ENCODE results near the gene SPTBN1. TPM values are rescaled to one million over a fixed set of nuclear protein-coding genes. Genes with fewer than 3 reads are reported as not detected.

SPTBN1 gene
- total RNA-seq, 1 donor from 2014 or later: 224 TPM

DNA sequence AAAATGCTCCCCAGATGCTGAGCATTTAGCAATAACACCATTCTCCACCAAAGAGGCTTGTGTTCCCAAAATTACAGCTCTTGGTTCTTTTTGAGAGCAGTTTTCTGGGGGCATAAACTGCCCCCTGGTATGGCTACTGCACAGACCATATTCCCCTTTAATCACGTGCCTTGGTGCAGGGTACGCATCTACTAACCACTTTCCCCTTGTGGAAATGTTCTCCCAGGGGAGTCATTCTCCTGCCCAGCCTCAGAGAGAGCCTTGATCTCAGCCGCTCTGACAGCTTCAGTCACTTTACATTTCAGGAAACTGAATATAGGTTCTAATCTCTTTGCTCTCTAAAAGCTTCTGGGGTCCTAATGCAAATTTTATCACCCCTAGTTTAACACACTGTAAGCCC is 222.6 kb downstream of the SPTBN1 start:
- no peak for DNase-seq (ENCODE audit: low read depth)
- no peak overlapping the region for H3K4me3 ChIP-seq (ENCODE audit: low read depth, low read length)
- TF ChIP-seq, protein P1, sequence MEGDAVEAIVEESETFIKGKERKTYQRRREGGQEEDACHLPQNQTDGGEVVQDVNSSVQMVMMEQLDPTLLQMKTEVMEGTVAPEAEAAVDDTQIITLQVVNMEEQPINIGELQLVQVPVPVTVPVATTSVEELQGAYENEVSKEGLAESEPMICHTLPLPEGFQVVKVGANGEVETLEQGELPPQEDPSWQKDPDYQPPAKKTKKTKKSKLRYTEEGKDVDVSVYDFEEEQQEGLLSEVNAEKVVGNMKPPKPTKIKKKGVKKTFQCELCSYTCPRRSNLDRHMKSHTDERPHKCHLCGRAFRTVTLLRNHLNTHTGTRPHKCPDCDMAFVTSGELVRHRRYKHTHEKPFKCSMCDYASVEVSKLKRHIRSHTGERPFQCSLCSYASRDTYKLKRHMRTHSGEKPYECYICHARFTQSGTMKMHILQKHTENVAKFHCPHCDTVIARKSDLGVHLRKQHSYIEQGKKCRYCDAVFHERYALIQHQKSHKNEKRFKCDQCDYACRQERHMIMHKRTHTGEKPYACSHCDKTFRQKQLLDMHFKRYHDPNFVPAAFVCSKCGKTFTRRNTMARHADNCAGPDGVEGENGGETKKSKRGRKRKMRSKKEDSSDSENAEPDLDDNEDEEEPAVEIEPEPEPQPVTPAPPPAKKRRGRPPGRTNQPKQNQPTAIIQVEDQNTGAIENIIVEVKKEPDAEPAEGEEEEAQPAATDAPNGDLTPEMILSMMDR (conservative IDR thresholded peaks at IDR 0.05; ENCODE audit: low read depth, low read length): no peak

DNA sequence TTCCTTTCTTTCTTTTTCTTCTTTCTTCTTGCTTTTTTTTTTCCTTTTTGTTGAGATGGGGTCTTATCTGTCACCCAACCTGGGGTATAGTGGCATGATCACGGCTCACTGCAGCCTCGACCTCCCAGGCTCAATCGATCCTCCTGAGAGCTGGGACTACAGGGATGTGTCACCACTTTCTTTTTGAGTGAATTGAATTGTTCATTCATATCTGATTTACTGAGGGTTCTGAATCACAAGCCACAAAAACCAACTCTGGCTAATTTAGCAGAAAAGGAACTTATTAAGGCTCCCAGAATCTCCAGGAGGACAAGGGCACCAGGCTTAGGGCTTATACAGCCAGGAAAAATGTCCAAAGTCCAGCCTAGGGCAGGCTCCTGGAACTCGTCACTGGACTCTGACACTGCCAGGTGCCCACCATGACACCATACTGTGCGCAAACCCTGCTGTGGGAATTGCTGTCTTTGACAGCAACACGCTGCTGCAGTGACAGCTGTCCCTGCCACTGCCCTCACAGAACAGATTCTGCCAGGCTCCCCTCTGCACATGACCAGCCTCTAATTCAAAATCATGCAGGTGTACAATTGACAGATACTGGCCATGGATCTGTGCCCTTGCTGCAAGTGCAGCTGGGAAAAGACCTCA is 224.4 kb downstream of the SPTBN1 start:
- DNase-seq (ENCODE audit: low read depth): no peak
- TF ChIP-seq, protein P1 (conservative IDR thresholded peaks at IDR 0.05; ENCODE audit: low read depth, low read length): no peak
- H3K4me3 ChIP-seq (ENCODE audit: low read depth, low read length): no peak overlapping the region

DNA sequence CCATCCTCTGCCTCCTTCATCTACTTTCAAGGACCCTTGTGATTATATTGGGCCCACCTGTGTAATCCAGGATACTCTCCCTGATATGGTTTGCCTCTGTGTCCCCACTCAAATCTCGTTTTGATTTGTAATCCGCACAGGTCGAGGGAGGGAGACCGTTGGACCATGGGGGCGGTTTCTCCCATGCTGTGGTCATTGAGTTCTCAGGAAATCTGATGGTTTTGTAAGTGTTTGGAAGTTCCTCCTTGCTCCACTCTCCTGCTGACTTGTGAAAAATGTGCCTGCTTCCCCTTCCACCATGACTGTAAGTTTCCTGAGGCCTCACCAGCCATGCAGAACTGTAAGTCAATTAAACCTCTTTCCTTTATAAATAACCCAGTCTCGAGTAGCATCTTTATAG is 225.3 kb downstream of the SPTBN1 start:
- H3K4me3 ChIP-seq (ENCODE audit: low read depth, low read length): no peak overlapping the region
- TF ChIP-seq, protein P1 (conservative IDR thresholded peaks at IDR 0.05; ENCODE audit: low read depth, low read length): no peak
- DNase-seq (ENCODE audit: low read depth): no peak

DNA sequence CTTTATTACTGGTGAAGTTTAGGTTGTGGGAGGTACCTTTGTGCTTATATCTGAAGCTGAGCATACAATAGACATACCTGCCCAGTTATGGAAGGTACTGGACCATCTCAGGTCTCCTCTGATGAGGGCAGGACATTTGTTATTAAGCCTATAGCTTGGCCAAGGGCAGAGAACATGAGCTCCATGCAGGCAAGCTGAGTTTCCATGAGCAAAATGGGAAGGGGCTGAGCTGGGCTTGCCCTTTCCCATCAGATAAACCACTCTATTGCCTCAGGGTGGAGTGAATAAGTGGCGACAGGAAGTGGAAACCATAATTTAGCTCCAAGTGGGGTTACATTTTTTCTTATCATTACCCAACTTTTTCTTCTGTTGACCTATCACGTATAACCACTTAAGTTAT is 227.5 kb downstream of the SPTBN1 start:
- no peak for DNase-seq (ENCODE audit: low read depth)
- TF ChIP-seq, protein P1 (conservative IDR thresholded peaks at IDR 0.05; ENCODE audit: low read depth, low read length): no peak
- no peak overlapping the region for H3K4me3 ChIP-seq (ENCODE audit: low read depth, low read length)

DNA sequence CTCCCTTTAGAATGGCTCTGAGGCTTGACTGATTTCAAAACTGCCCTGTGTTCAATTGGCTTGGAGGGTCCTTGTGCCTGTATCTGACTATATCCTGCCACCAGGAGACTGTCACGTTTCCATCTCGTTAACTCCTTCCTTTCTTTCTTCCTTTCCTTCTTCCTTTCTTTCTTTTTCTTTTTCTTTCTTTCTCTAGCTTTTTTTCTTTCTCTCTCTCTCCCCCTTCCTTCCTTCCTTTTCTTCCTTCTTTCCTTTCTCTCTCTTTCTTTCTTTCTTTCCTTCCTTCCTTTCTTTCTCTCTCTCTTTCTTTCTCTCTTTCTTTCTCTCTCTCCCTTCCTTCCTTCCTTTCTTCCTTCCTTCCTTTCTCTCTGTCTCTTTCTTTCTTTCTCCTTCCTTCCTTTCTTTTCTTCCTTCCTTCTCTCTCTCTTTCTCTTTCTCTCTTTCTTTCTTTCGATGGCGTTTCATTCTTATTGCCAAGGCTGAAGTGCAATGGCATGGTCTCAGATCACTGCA is 229.2 kb downstream of the SPTBN1 start:
- no peak for DNase-seq (ENCODE audit: low read depth)
- TF ChIP-seq, protein P1 (conservative IDR thresholded peaks at IDR 0.05; ENCODE audit: low read depth, low read length): no peak
- no peak overlapping the region for H3K4me3 ChIP-seq (ENCODE audit: low read depth, low read length)

DNA sequence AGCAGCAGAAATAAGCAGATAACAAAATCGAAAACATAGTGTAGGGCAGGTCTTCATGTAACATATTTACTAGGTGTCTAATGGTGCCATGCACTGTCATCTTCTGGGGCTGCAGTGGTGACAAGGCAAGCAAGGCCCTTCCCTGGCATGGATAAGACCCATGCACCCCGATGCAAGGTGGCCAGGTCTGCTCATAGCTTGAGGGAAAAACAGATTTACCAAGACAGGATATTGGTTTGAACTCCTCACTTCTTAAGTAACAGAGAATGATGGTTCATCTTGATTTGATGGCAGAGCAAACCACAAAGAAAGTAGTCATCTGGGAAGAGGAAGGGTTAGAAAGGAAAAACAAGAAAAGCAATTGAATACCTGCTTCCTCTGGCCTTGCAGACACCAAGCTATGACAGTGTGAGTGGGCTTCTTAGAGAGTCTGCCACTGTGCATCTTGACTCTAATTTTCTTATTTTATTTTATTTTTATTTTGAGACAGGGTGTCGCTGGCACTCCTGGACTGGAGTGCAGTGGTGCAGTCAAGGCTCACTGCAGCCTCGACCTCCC is 231.5 kb downstream of the SPTBN1 start:
- DNase-seq (ENCODE audit: low read depth): no peak
- no peak overlapping the region for H3K4me3 ChIP-seq (ENCODE audit: low read depth, low read length)
- TF ChIP-seq, protein P1 (conservative IDR thresholded peaks at IDR 0.05; ENCODE audit: low read depth, low read length): no peak

All from epithelial cell of proximal tubule (primary cell).